Stimulated activated CD4-positive, alpha-beta T cell treated with anti-CD3 and anti-CD28 coated beads, Interleukin-1b, Interleukin-23, amount 100 ng/mL, for 48 hours (primary cell): Measurements from ENCODE around the gene DENND1A.
"Not testable (repeated sequence)": the region's sequence is repeated elsewhere in the genome, so short reads cannot be mapped to it uniquely, and the experiment has no call there.

ENCODE experiments used
- DNase-seq: peaks from one replicate; pipeline ENCODE4 v3.0.0-alpha.2; 2020

The DENND1A gene

DNA sequence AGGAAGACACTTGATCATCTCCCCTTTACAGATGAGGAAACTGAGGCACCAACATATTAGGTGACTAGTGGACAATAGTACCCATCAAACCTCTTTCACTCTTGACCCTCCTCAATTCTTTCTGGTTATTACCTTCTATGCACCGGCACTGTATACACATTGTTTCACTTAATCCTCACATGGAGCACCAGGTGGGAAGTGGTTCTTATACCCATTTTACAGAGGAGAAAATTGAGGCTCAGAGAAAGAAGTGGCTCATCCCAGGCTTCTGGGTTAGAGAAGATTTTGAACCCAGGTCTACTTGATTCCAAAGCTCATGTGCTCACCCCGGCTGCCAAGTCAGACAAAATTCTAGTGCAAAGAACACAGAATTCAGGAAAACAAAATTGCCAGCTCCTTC lies 17.4 kb upstream of the DENND1A start:
- no peak for DNase-seq

DNA sequence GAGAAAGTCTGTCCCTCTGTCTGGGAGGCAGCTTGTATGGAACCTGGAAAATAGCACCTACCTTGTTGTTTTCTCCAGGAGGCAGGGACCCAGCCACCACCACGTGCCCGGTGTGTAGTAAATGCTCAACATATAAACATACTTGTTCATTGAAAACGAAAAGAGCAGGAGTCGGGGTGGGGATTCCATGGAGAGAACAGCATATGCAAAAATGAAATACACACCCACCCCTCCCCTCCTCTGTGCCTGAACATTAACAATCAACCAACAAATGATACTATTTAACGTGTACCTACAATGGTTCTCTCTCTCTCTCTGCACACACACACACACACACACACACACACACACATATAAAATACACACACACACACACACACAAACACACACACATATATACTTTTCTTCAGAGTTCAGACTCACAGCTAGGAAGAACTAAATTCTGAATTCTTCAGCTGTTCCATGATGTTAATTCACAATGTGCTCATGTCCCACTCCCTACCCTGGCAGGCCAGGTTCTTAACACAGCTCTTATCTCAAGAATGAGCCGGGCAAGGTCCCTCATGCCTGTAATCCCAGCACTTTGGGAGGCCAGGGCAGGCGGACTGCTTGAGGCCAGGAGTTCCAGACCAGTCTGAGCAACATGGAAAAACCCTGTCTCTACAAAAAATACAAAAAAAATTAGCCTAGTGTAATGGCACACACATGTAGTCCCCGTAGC lies 16.3 kb upstream of the DENND1A start:
- no peak for DNase-seq

DNA sequence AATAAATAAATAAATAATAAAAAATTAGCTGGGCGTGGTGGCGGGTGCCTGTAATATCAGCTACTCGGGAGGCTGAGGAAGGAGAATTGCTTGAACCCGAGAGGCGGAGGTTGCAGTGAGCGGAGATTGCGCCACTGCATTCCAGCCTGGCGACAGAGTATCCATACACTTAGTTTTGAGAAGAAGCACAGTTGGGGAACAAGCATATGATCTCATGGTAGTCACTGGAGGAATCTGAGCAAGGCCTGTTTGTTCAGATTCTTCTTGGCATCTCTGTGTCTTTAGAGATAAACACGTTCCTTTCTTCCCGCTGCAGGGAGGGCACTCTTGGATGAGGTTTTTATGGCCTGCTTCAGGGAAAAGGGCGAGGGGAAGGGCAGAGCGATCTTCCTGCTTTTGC lies 15.6 kb upstream of the DENND1A start:
- DNase-seq: no peak

DNA sequence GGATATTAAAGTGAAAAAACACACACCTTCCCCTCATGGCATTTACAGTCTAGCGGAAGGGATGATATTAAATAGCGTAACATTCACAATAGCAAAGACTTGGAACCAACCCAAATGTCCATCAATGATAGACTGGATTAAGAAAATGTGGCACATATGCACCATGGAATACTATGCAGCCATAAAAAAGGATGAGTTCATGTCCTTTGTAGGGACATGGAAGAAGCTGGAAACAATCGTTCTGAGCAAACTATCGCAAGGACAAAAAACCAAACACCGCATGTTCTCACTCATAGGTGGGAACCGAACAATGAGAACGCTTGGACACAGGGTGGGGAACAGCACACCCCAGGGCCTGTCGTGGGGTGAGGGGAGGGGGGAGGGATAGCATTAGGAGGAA lies 14.5 kb upstream of the DENND1A start:
- DNase-seq: not testable (repeated sequence)

DNA sequence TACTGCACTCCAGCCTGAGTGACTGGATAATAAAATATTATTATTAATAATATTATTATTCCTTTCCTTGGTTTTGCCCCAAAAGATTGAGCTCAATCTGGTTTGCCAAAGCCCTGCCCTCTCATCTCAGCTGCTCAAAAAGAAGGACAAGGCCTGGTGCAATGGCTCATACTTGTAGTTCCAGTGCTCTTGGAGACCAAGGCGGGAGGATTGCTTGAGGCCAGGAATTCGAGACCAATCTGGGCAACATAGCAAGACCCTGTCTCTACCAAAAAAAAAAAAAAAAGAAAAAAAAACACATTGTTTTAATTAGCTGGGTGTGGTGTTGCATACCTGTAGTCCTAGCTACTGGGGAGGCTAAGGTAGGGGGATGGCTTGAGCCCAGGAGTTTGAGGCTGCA lies 13.7 kb upstream of the DENND1A start:
- DNase-seq: no peak

DNA sequence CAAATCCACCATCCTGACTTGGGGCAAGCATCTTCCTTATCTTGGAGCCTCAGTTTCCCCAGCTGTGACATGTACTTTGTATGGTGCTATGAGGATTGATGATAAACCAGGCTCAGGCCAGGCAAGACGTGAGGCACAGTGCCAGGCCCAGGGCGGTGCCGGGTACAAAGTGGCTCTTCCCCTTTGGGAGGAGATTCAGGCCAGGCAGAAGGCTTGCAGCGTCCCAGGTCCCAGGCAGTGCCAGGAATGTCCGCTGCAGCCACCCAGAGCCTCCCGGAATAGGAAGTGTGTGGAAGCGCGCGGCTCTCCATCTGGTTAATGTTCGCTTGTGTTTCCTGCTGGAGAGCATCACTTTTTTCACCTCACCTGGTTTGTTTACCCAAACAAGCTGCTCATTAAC lies 12.6 kb upstream of the DENND1A start:
- no peak for DNase-seq

DNA sequence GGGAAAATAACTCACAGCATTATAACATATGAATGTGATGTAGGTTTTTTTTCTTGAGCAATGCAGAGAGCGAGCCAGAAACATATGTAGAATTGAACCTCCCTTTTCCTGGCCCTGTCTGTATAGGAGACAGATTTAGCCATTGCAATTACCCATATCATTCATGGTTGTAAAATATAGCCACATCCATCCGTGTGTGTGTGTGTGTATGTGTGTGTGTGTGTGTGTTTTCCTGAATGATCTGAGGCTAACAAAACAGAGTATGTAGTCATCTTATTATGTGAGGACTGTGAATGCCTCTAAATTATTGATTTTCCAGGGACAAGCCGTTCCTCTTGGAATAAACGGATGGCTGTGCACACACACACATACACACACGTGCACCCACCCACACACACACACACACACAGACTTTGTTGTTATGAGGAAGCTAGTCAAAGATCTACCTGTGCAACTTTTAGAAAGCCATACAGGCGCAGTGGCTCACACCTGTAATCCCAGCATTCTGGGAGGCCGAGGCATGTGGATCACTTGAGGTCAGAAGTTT lies 11.7 kb upstream of the DENND1A start:
- DNase-seq: no peak

DNA sequence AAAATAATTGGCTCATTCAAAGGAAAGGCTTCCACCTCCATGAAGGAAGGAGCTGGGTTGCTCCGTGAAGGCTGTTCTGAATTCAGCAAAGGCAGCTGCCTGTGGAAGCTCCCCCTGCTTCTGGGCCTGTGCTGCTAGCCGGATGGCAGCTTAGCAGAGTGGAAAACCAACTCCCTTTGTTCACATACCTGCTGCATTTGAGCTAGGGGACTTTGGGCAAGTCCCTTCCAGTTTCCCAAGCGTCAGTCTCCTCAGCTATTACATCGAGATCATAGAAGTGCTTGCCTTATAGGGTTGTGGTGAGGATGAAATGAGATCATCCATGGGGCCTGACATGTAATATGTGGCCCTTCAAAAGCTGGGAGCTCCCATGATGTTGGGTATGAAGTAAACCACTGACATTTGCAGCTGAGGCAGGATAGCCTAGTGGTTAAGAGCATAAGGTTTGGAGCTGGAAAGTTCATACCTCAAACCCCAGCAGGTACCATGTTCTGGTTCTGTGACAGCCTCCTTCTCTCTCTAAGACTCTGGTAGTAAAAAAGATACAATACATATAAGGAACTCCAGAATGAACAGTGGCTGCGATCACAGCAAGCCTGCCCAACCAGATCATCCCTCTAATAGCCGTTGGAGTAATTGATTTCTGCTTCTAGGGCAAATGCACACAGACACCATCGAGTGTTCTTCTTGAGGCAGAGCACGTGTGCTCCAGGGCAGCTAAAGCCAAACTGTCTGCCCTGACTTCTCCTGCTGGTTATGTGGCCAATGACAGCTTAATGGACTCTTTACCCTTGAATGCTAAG lies 11.0 kb upstream of the DENND1A start:
- DNase-seq: no peak

DNA sequence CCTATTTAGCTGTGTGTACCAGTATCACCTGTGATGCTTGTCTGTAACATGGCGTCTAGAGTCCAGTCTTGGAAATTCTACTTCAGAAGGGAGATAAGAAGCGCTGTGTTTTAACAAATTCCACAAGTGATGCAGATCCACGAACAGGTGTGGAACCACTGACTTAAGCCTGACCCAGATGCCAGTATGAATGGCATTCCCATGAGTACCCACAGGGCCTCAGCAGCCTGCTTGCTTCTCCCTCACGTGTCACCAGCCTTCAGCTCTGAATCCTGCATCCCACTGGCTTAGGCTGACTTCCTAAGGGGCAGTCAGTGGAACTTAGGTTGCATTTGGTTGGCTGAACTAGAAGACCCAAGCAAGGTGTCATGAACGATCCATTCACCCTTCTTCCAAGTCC lies 8.5 kb upstream of the DENND1A start:
- DNase-seq: no peak

DNA sequence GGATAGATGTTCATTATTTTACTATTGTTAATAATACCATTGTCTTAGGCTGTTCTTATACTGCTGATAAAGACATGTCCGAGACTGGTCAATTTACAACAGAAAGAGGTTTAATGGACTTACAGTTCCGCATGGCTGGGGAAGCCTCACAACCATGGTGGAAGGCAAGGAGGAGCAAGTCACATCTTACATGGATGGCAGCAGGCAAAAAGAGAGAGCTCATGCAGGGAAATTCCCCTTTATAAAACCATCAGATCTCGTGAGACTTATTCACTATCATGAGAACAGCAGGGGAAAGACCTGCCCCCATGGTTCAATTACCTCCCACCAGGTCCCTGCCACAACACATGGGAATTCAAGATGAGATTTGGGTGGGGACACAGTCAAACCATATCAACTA lies 6.6 kb upstream of the DENND1A start:
- not testable (repeated sequence) for DNase-seq

DNA sequence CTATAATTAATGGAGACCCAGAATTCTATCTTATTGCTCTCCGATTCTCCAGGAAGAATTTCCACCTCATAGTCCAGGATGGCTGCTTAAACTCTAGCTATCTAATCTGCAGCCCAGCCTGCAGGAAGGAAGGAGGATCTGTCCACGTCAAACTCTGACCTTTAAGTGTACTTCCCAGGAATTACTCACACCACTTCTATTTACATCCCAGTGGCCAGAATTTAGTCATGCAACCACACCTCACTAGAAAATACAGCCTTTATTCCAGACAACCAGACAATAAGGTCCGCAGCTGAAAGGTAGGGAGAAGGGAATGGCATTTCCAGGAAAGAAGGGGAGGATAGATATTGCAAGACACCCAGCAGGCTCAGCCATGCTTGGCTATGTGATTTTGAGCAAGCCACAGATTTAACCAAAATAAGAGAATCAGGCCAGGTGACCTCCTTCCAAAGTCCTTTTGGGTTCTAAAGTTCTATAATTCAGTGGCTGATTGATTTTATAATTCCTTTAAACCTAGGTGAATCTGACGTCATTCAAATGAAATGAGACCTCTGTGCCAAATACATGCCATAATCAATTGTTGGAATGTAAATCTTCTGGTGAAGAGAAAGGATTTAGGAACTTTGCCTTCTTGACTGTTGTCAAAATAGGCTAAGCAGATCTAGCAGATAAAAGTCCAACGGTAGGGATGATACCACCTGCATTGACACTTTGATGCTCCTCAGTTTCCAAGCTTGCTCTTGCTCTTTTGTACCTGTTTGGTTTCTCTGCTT lies 3.7 kb upstream of the DENND1A start:
- no peak for DNase-seq

DNA sequence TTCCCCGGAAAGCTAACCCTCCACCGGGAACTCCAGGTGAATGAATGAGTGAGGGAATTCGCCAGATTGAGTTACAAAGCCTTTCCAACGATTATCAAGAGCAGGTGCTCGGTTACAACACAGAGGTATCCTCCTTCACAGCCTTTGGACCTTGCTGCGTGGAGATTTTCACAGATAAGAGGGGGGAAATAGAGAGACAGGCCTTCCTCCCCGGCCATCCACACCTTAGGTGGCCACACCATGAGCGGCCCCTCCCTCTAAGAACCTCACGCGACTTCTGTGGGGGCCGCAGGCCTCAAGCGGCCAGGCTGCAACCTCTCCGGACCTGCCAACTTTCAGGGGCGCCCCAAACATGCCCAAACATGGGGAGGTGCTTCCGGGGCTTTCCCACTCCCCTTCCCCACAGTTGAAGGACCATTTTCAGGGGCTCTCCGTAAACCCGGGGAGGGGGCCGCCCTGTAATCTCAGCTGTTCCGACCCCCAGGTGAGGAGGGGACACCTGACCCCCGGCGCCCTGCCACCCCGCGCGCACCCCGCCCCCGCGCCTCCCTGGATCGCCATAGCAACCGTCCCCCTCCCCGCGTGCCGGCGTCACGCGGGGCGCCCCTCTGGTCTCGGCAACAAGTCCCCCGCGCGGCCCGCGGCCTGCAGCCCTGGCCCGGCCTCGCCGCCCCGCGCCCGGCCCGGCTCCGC lies 603 bp downstream of the DENND1A start:
- DNase-seq: no peak

DNA sequence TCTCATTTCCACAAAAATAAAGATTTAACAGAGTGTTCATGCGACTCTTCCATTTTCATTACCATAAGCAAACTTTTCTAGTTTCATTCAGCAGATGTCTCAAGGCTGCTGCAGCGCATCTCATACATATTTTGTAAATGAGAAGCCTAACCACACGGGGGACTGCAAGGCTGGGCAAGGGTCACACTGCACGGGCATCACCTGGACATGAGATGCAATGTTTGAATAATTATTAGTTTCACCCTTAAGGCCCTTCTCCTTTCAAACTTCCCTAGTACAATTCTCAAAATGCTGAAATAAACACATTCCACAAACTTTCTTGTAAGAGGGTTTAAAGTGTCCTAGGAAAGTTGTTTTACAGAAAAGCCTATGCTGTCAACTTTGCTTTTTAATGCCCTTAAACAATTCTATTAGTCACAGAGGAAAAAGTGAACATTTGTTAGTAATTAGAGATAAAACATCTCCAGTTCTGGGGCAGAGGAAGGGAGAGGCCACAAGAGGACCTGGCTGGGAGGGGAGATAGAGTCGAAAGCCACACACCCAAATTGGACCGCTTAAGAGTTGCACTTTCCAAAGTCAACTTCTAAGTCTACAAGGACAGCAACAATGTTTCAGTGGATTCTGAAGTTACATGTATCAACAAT lies 1.3 kb downstream of the DENND1A start:
- DNase-seq: no peak

DNA sequence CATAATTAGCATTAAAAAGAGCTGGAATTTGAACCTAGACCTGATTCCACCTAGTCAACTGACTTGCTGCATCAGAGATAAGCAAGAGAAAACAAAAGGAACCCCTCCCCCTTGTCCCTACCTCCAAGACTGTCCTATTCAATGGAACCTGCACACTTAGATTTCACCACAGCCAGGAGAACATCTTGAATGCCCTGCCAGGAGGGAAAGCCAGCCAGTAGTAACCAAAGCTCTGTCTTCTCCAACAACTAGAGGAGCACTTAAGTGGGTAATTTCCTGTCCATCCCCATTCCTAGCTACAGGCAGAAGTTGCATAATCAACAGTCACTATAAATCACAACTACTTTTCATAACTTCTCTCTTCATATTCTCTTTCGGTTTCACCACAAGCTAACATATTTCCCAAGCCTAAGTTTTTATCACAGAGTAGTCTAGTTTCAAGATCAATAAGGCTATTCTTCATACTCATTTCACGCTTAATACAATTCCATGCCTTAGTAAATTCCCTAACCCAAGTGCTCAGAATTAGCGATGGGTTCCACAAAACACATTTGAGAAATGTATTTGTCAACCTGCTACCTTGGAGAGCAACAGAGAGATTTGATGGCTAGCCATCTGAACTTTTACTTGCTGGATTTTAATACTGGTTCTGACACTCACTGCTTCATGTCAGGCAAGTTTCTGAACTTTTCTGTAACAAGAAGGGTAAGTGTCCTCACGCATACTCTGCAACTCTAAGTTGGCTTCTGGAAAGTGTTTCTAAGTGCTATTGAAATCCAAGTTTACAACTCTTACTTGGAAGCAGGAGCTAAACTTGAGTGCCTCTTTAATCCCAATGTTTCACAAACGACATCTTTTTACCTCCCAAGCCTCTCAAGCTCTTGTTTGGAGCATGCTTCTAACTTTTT lies 2.0 kb downstream of the DENND1A start:
- no peak for DNase-seq

DNA sequence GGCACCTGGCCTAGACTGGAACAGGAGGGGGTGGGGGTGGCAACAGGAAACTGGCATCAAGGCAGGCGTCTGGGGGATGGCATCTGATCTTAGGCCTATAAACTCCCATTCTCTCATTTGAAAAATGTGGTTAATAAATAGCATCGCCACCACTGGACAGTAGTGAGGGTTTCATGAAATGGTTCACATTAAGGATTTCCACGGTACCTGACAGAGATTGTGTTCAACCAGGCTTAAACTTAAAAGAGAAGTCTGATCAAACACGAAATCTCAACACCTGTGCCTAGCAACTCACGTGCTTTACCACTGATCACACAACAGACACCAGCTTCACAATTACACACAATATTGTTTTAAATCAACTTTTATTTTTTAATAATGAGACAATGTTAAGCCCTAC lies 3.0 kb downstream of the DENND1A start:
- no peak for DNase-seq

DNA sequence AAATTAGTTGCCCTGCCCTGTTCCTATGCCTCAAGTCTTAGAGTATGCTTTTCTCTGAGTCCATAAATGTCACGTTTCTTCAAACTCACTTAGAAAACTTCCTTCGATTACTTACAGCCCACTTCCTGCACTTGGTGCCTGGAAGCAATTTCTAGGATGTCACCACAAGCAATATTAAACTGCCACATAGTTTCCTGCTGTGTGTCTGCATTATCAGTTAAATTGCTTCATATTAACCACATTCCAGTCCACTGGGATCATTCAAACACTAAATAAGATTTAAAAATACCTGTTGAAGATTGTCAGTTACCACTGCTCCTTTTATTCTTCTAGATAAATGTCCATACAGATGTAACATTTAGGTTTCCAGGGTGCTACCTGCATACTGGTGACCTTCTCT lies 4.1 kb downstream of the DENND1A start:
- DNase-seq: no peak

DNA sequence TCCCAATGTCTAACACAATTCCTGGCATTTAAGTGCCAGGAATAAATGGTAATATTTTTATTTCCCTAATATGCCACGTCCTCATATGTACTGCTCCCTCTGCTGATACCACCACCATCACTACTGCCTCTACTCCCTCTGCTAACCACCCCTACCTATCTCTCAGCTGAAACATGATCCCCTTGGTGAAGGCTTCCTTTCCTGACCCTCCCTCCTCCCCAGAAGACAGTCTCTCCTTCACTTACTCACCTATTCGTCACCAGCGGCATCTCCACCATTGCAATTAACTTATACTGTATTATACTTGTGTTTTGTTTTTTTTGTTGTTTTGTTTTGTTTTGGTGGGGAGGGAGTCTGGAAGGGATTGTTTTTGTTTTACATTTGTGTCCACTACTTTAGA lies 4.8 kb downstream of the DENND1A start:
- no peak for DNase-seq

DNA sequence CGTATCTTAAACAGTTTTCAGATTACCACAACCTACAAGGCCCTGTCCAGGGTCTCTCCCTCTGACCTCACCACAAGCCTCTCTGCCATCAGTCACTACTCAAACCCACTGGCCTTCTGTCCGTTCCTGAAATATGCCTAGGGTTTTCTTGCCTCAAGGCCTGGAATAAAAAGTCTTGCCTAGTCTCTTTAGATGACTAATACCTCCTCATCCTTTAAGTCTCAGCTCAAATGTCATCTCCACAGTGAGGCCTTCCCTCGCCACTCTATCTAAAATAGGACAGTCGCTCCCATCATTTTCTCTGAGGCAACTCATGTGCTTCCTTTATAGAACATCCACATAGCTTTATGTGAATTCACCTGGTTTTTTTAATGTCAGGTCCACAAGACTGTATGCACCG lies 5.2 kb downstream of the DENND1A start:
- no peak for DNase-seq

DNA sequence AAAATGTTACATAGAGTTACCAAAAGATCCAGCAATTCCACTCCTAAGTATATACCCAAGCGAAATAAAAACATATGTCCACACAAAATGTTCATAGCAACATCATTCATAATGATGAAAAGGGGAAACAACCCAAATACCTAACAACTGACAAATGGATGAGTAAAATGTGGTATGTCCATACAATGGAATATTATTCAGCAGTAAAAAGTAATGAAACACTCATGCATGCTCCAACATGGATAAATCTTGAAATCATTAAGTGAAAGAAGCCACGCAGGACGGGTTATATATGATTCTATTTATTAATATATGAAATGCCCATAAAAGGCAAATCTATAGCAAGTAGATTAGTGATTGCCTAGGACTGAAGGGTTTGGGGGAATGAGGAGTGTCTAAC lies 6.0 kb downstream of the DENND1A start:
- no peak for DNase-seq

DNA sequence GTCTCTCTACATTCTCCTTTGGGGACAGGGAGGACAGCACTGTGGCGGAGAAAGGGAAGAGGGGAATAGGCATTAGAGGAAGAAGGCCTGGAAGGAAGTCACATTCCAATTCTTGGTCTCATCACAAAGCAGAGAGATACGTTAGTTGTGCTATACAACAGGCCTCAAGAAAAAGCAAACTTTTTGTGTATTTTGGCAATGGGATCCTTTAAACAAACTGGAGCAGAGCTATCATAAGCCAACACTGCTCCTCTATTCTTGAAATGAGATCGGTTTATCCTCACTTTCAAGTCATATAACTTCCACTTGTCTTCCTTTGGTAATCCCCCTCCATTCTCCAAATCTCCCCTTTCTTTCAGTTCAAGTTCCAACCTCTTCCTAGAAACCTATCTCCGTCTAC lies 6.5 kb downstream of the DENND1A start:
- DNase-seq: no peak

DNA sequence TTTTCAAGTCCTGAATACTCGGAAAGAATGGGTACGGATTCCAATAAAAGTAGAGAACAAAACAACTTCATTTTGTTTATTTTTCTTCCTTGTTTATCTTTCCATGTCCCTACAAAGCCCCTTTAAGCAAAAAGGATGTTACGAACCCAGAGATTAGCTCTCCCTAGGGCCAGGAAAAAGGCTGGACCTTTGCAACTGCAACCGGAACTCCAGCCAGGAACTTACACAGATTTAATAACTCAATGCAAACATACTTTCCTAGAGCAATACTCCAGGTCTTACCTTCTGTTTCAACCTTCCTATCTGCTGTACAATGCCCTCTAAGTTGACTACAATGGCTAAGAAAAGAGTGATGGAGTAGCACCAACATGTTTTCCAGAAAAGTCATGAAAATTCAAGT lies 7.0 kb downstream of the DENND1A start:
- no peak for DNase-seq
